ENCODE data around the gene C8B.

C8B gene

DNA sequence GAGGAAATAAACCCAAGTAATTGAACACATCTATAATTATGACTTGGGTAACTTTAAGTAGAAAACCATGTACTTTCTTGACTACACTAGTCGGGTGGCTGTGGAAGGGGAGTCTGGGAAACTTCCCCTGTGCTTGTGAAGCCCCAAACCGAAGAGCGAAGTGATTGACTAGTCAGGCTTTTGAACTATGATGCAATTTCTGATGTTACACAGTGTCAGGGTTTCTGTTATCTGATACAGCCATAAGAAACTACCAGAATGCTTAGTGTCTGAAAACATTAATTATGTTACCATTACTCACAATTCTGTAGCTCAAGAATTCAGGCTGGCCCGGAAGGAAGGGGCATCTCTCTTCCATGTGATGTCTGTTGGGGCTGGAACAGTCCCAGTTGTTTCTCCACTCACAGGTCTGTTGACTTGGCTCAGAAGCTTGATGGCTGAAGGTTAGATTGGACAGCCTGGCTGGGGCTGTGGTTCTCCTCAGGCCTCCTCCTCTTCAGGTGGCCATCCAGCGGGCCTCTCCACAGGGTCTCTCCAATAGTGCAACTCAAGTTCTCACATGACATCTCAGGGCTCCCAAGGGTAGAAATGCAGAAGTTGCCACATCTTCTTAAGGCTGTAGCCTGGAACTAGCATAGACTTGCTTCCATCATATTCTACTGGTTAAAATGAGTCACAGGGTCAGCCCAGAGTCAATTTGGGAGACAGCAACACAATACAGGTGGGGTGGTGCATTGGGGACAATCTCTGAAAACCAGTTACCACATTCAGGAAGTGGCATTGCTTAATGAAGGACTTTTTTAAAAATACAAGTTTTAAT lies 8.3 kb upstream of the C8B start:
- TF ChIP-seq YY1 (IDR thresholded peaks at IDR 0.05; ENCODE audit: low read depth) (no peak), TCF12 (IDR thresholded peaks at IDR 0.05; ENCODE audit: low read depth) (no peak)
- TF ChIP-seq, protein P1, sequence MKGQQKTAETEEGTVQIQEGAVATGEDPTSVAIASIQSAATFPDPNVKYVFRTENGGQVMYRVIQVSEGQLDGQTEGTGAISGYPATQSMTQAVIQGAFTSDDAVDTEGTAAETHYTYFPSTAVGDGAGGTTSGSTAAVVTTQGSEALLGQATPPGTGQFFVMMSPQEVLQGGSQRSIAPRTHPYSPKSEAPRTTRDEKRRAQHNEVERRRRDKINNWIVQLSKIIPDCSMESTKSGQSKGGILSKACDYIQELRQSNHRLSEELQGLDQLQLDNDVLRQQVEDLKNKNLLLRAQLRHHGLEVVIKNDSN (IDR thresholded peaks at IDR 0.05): no peak

DNA sequence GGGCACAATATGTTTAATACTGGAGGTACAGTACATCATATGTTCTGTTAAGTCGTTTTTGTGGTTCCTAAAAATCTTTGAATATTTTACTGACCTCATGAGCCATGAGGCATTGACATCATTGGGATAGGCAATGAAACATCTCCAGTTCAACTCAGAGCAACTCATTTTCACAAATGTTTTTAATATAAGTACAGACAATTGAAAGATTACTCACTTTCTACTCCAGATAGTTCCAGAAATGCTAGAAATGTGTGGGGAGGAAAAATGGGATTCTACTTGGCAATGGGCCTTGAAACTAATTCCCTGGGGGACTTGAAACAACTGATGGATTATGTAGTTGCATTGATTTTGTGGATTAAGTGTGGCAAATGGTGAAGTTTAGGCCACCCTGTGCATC lies 7.2 kb upstream of the C8B start:
- TF ChIP-seq CREB1 (IDR thresholded peaks at IDR 0.05; ENCODE audit: low read depth) (no peak), EP300 (IDR thresholded peaks at IDR 0.05; ENCODE audit: borderline replicate concordance) (no peak), EGR1 (IDR thresholded peaks at IDR 0.05) (no peak), ZBTB7A (IDR thresholded peaks at IDR 0.05; ENCODE audit: low read depth) (no peak), YY1 (IDR thresholded peaks at IDR 0.05; ENCODE audit: low read depth) (no peak), TCF12 (IDR thresholded peaks at IDR 0.05; ENCODE audit: low read depth) (no peak)

DNA sequence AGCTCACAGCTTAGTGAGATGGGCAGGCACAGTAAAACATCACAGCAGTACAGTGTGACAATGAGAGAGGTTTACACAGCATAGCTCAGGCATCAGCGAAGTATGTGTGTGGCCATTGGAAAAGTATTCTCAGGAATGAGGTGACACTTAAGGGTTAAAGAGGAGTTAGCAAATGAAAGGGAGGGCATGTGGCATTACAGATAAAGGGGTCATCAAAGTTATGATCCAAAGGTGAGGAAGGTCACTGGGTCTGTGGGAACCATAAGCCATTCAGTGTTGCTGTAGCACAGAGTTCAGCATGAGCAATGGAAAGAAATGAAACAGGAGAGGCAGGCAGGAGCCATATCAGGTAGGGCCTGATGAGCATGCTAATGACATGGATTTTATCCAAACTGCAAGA lies 4.5 kb upstream of the C8B start:
- no peak for TF ChIP-seq TCF12 (IDR thresholded peaks at IDR 0.05; ENCODE audit: low read depth)
- TF ChIP-seq CREB1 (IDR thresholded peaks at IDR 0.05; ENCODE audit: low read depth): no peak
- no peak for TF ChIP-seq CEBPB (IDR thresholded peaks at IDR 0.05)
- TF ChIP-seq, protein P2, sequence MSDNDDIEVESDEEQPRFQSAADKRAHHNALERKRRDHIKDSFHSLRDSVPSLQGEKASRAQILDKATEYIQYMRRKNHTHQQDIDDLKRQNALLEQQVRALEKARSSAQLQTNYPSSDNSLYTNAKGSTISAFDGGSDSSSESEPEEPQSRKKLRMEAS (IDR thresholded peaks at IDR 0.05): no peak
- TF ChIP-seq RAD21 (IDR thresholded peaks at IDR 0.05; ENCODE audit: low read depth): no peak
- TF ChIP-seq NFIC (IDR thresholded peaks at IDR 0.05): no peak
- TF ChIP-seq, protein P3, sequence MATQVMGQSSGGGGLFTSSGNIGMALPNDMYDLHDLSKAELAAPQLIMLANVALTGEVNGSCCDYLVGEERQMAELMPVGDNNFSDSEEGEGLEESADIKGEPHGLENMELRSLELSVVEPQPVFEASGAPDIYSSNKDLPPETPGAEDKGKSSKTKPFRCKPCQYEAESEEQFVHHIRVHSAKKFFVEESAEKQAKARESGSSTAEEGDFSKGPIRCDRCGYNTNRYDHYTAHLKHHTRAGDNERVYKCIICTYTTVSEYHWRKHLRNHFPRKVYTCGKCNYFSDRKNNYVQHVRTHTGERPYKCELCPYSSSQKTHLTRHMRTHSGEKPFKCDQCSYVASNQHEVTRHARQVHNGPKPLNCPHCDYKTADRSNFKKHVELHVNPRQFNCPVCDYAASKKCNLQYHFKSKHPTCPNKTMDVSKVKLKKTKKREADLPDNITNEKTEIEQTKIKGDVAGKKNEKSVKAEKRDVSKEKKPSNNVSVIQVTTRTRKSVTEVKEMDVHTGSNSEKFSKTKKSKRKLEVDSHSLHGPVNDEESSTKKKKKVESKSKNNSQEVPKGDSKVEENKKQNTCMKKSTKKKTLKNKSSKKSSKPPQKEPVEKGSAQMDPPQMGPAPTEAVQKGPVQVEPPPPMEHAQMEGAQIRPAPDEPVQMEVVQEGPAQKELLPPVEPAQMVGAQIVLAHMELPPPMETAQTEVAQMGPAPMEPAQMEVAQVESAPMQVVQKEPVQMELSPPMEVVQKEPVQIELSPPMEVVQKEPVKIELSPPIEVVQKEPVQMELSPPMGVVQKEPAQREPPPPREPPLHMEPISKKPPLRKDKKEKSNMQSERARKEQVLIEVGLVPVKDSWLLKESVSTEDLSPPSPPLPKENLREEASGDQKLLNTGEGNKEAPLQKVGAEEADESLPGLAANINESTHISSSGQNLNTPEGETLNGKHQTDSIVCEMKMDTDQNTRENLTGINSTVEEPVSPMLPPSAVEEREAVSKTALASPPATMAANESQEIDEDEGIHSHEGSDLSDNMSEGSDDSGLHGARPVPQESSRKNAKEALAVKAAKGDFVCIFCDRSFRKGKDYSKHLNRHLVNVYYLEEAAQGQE (IDR thresholded peaks at IDR 0.05; ENCODE audit: low read depth): no peak
- TF ChIP-seq FOXM1 (IDR thresholded peaks at IDR 0.05; ENCODE audit: borderline replicate concordance, low read depth): no peak
- TF ChIP-seq, protein P1 (IDR thresholded peaks at IDR 0.05): no peak

DNA sequence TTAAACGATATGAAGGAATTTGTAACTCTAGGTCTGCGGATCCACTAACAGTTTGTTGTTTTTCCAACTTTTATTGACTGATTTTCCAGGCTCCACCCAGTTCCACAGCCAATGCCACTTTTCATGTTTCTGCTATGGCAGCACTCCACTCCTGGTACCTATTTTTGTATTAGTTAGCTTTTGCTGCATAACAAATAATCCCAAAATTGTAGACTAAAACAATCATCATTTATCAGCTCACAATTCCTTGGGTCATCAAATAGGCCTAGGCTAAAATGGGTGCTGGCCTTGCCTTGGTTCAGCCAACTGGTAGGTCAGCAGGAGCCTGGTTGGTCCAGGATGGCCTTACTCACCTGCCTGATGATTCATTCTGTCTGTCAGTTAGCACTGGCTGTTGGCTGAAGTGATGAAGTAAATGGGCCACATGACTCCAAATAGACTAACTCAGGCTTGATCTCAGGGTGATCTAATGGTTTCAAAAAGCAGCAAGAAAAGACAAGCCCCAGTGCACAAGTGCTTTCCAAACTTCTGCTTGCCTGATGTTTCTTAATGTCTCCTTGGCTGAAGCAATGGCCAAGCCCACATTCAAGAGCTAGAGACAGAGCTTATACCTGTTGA lies 3.2 kb upstream of the C8B start:
- TF ChIP-seq ZBTB7A (IDR thresholded peaks at IDR 0.05; ENCODE audit: low read depth) (no peak), YY1 (IDR thresholded peaks at IDR 0.05; ENCODE audit: low read depth) (no peak), CEBPB (IDR thresholded peaks at IDR 0.05) (no peak), NFIC (IDR thresholded peaks at IDR 0.05) (no peak), TCF12 (IDR thresholded peaks at IDR 0.05; ENCODE audit: low read depth) (no peak)
- TF ChIP-seq, protein P3 (IDR thresholded peaks at IDR 0.05; ENCODE audit: low read depth): no peak

DNA sequence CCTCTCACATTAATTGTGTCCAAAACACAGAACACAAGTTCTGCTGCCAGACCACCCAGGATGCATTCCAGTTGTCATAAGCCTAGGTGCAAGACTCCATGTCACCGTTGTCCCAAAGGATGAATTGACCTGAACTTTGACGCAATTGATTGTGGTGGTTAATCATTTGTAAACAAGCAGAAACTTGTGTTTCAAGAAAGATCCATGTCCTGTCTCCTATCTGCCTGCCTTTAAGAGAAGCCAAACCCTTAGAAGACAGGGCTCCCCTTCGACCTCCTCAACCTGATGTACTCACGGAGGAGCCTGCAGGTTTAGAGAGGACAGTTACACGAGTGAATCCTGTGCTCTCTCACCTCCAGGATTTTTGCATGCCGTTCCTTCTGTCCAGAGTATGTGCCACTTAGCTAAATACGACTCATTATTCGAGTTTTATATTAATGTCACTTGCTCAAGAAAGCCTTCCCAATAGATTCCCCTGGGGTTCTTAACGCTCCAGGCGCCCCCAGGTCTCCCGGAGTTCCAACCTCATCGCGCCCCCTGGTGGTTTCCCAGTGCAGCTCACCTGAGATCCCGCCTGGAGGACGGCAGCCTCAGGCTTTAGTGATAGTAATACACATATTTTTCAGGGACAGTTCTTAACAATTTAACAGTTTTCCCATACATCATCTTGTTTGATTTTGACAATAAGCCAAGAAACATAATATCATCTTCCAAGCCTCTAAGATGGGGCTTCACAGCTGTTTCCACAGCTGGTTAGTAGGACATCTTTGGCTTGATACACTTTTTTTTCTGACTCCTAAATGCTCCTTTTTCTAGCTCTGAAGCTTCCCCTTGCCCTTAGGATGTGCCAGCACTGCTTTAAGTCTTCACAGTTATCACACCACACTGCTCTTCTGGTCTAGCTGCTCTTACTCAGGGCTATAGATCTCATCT lies 2.4 kb upstream of the C8B start:
- TF ChIP-seq RAD21 (IDR thresholded peaks at IDR 0.05; ENCODE audit: low read depth): peak; percentile 58
- TF ChIP-seq CREB1 (IDR thresholded peaks at IDR 0.05; ENCODE audit: low read depth): no peak

DNA sequence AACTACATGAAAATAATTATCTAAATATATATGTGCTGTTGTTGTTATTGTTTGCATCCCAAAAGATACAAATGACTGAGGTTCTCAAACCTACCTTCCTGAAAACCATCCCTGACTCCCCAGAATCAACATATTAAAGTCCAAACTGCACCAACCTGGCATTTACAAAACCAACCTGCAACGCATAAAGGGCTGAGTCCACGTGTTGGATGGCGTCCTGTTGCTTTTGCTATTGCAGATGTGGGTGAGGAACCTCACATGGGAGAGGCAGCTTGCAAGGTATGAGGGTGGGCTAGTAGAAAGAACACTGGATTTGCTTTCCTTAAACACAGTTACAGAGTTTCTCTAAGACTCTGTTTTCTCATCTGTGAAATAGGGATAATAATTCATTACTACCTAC lies 1.5 kb upstream of the C8B start:
- no peak for TF ChIP-seq EGR1 (IDR thresholded peaks at IDR 0.05)
- no peak for TF ChIP-seq TCF12 (IDR thresholded peaks at IDR 0.05; ENCODE audit: low read depth)
- TF ChIP-seq NFIC (IDR thresholded peaks at IDR 0.05): no peak
- TF ChIP-seq, protein P2 (IDR thresholded peaks at IDR 0.05): no peak
- no peak for TF ChIP-seq CREB1 (IDR thresholded peaks at IDR 0.05; ENCODE audit: low read depth)
- TF ChIP-seq EP300 (IDR thresholded peaks at IDR 0.05; ENCODE audit: borderline replicate concordance): no peak
- no peak for TF ChIP-seq FOXM1 (IDR thresholded peaks at IDR 0.05; ENCODE audit: borderline replicate concordance, low read depth)
- TF ChIP-seq TAF1 (IDR thresholded peaks at IDR 0.05; ENCODE audit: low read depth): no peak
- TF ChIP-seq, protein P1 (IDR thresholded peaks at IDR 0.05): no peak
- TF ChIP-seq RAD21 (IDR thresholded peaks at IDR 0.05; ENCODE audit: low read depth): no peak
- TF ChIP-seq, protein P3 (IDR thresholded peaks at IDR 0.05; ENCODE audit: low read depth): no peak
- no peak for TF ChIP-seq TEAD4 (IDR thresholded peaks at IDR 0.05)
- no peak for TF ChIP-seq CEBPB (IDR thresholded peaks at IDR 0.05)
- no peak for TF ChIP-seq ZBTB7A (IDR thresholded peaks at IDR 0.05; ENCODE audit: low read depth)

Data from Ishikawa (cell line).